K562 (cell line): ENCODE measurements around the gene DPF1. TPM values are rescaled to one million over a fixed set of nuclear protein-coding genes. Genes with fewer than 3 reads are reported as not detected.

ENCODE experiments used
- ATAC-seq: fragments of 200-7000 bp; cut with Tn5 transposase; 3 replicates; pipeline ENCODE4 v1.9.1; 2020; ENCODE audit warnings: moderate library complexity
- BruUV-seq: library from RNA; stranded (reverse); fragments of 400-500 nt; replicated peaks from 2 replicates; lab custom pipeline; 2021; lab: Mats Ljungman, UMichigan
- CTCF ChIA-PET: fragments of 300-600 bp; formaldehyde crosslinking; extraction: SDS; loops from one replicate; lab custom pipeline; 2021; ENCODE audit warnings: low intra/inter-chr PET ratio; lab: Yijun Ruan, JAX
- POLR2A ChIA-PET: fragments of 300-600, 350-650 bp; sonication (Branson Sonifier 250); formaldehyde crosslinking; extraction: SDS; loops from one replicate; lab custom pipeline; 2021; ENCODE audit warnings: antibody characterized with exemption, inconsistent platforms; lab: Yijun Ruan, JAX
- DNase-seq, 4 experiments: peaks; one replicate each; pipeline versions ENCODE4 v3.0.0 to v3.0.0-alpha.2; 2011 to 2018; ENCODE audit warnings: low spot score in 3 of 4, mixed read lengths in 3 of 4; ENCODE audit errors: extremely low read depth in 1 of 4
- FAIRE-seq: peaks from 2 replicates; lab custom pipeline; 2011; peaks lifted over from hg19 to GRCh38; lab: Jason Lieb, UNC
- H2AFZ ChIP-seq: 2 replicates; pipeline ENCODE4 v1.6.0; 2011; ENCODE audit warnings: low read depth, low read length, control low read depth, inconsistent platforms
- H3K27ac ChIP-seq: fragments of 200-600 bp; 3 replicates; pipeline ENCODE4 v1.8.0; 2011; ENCODE audit warnings: low read depth, mild to moderate bottlenecking, control low read depth, inconsistent platforms, low read length, moderate library complexity, mixed read lengths; ENCODE audit errors: extremely low read depth
- H3K27me3 ChIP-seq, 2 experiments: fragments of 300-600 bp in 1 of 2; 2 replicates in 1 of 2; 3 replicates in 1 of 2; pipeline versions ENCODE4 v1.6.0 to v1.8.0; 2011; ENCODE audit warnings: inconsistent platforms in 2 of 2, low read length in 2 of 2, mild to moderate bottlenecking in 1 of 2, mixed read lengths in 1 of 2, moderate library complexity in 1 of 2; ENCODE audit not compliant: control insufficient read depth in 2 of 2, insufficient read depth in 2 of 2
- H3K36me3 ChIP-seq: fragments of 300-600 bp; 3 replicates; pipeline ENCODE4 v1.8.0; 2011; ENCODE audit warnings: mild to moderate bottlenecking, low read length, inconsistent platforms; ENCODE audit not compliant: control insufficient read depth, insufficient read depth
- H3K4me1 ChIP-seq, 2 experiments: fragments of 200-600 bp in 1 of 2; replicated peaks in 1 of 2; 2 replicates in 1 of 2; 3 replicates in 1 of 2; pipeline versions ENCODE4 v1.5.1 to v1.8.0; 2011; ENCODE audit warnings: inconsistent platforms in 2 of 2, low read length in 2 of 2, mild to moderate bottlenecking in 1 of 2, mixed read lengths in 1 of 2, moderate library complexity in 1 of 2; ENCODE audit not compliant: control insufficient read depth in 2 of 2, insufficient read depth in 2 of 2
- H3K4me2 ChIP-seq: 2 replicates; pipeline ENCODE4 v1.6.1; 2011; ENCODE audit warnings: low read length, control low read depth, inconsistent platforms, mixed read lengths; ENCODE audit not compliant: insufficient read depth
- H3K4me3 ChIP-seq: fragments of 200-600 bp; sonication (generic), shearing (Covaris generic); 2 replicates; pipeline ENCODE4 v1.5.1; 2016; ENCODE audit warnings: control low read depth, inconsistent platforms
- H3K79me2 ChIP-seq: fragments of 200-600 bp; 3 replicates; pipeline ENCODE4 v1.8.0; 2011; ENCODE audit warnings: low read length, inconsistent platforms; ENCODE audit not compliant: control insufficient read depth, insufficient read depth
- H3K9ac ChIP-seq, 2 experiments: 2 replicates each; pipeline versions ENCODE4 v1.6.0 to v1.6.1; 2011; ENCODE audit warnings: low read depth in 2 of 2, low read length in 2 of 2, control low read depth in 1 of 2, inconsistent platforms in 1 of 2, mild to moderate bottlenecking in 1 of 2, mixed read lengths in 1 of 2; ENCODE audit not compliant: insufficient read depth in 1 of 2
- H3K9me1 ChIP-seq: one replicate; pipeline ENCODE4 v1.6.0; 2011; ENCODE audit warnings: inconsistent platforms, mild to moderate bottlenecking, low read length, moderate library complexity; ENCODE audit not compliant: control insufficient read depth, insufficient read depth
- H3K9me3 ChIP-seq: replicated peaks from 2 replicates; pipeline ENCODE4 v1.5.1; 2011; ENCODE audit warnings: low read depth, low read length, inconsistent platforms; ENCODE audit not compliant: control insufficient read depth, insufficient read depth
- H4K20me1 ChIP-seq: replicated peaks from 2 replicates; pipeline ENCODE4 v1.6.1; 2011; ENCODE audit warnings: low read length, inconsistent platforms, mixed read lengths; ENCODE audit not compliant: control insufficient read depth, insufficient read depth
- CTCFL ChIP-seq: IDR thresholded peaks from 2 replicates; pipeline ENCODE4 v1.6.1; 2011; ENCODE audit warnings: borderline replicate concordance, low read depth, mild to moderate bottlenecking, moderate library complexity, low read length; ENCODE audit not compliant: insufficient read depth, poor library complexity, severe bottlenecking
- HLTF ChIP-seq: fragments of 450-650 bp; IDR thresholded peaks from 2 replicates; pipeline ENCODE4 v1.6.1; 2016
- LEF1 ChIP-seq: fragments of 450-650 bp; IDR thresholded peaks from 2 replicates; pipeline ENCODE4 v1.6.1; 2016; ENCODE audit warnings: mild to moderate bottlenecking
- POU5F1 ChIP-seq: fragments of 150-350 bp; IDR thresholded peaks from 2 replicates; pipeline ENCODE4 v1.6.1; 2014; ENCODE audit warnings: borderline replicate concordance, low read length, low read depth, mild to moderate bottlenecking; ENCODE audit not compliant: partially characterized antibody
- SMARCA4 ChIP-seq: fragments of 450-650 bp; IDR thresholded peaks from 2 replicates; pipeline ENCODE4 v1.6.1; 2016
- ZBTB33 ChIP-seq: sonication (generic); formaldehyde crosslinking; IDR thresholded peaks from 2 replicates; pipeline ENCODE4 v1.8.1; 2023; ENCODE audit warnings: mild to moderate bottlenecking, missing genetic modification reagents
- ZMIZ1 ChIP-seq, 2 experiments: fragments of 150-350 bp in 1 of 2; IDR thresholded peaks; 2 replicates each; pipeline ENCODE4 v1.6.1; 2012 to 2016; ENCODE audit warnings: low read depth in 2 of 2, low read length in 2 of 2, mild to moderate bottlenecking in 1 of 2, moderate library complexity in 1 of 2
- ZNF197 ChIP-seq: fragments of 200-800 bp; sonication (Bioruptor generic); IDR thresholded peaks from 2 replicates; pipeline ENCODE4 v1.6.1; 2016; ENCODE audit warnings: low read depth, missing genetic modification characterization, missing compliant biosample characterization
- WGBS: fragments of 100-300 bp; shearing (Covaris generic); methylation state at CpG from one replicate; pipeline ENCODE4 v1.1.6; 2016; ENCODE audit warnings: low coverage, mixed read lengths; ENCODE audit not compliant: insufficient coverage; ENCODE audit errors: missing lambda C conversion rate; 5-methylcytosine and 5-hydroxymethylcytosine counted together
- in situ Hi-C: fragments of 300-500 bp; cut with MboI; formaldehyde crosslinking; loops from 4 replicates; pipeline ENCODE4 v1.15.0; 2018; ENCODE audit warnings: inconsistent platforms, mixed read lengths
- intact Hi-C: fragments of 100-400 bp; cut with micrococcal nuclease; formaldehyde crosslinking; loops from 2 replicates; pipeline ENCODE4 v1.14.2; 2022
- polyA plus RNA-seq, 8 experiments: library from polyadenylated mRNA; depleted of rRNA in 4 of 8; stranded (reverse) in 5 of 8; unstranded in 3 of 8; fragments of >200 nt; fragmentation: Nextera tagmentation in 2 of 8; fragmentation: Illumina TruSeq in 1 of 8; extraction: Ambion mirVana in 2 of 8; extraction: Trizol in 1 of 8; gene quantifications; 2 replicates each; pipeline versions ENCODE4 v1.2.1 to v1.2.3, GENCODE V29; 2011 to 2014; ENCODE audit warnings: inconsistent platforms in 1 of 8, missing spikeins in 1 of 8
- total RNA-seq, 7 experiments: library from RNA; depleted of rRNA in 6 of 7; stranded (reverse); fragments of >200 nt in 6 of 7; fragmentation: Illumina TruSeq in 2 of 7; extraction: Trizol in 2 of 7; gene quantifications; 2 replicates each; pipeline versions ENCODE4 v1.2.1 to v1.2.3, GENCODE V29; 2011 to 2021; ENCODE audit warnings: low replicate concordance in 1 of 7

DPF1 gene
- total and polyA plus RNA-seq, 9 of the 15 experiments (the other 6 are each of a cell fraction or from before 2014, with no cell fraction given), result 0.10 to 5.7 (median 3.1) TPM

- no peak overlapping the region for H2AFZ ChIP-seq
- peak overlapping the region in 1 of 2 experiments; percentile 8; a peak in 1 of 4 replicates for H3K9ac ChIP-seq
- H3K27me3 ChIP-seq, result peaks cover 7 to 19% of the 10 kb centered on the region in 2 experiments; a peak in 3 of 5 replicates
- POLR2A ChIA-PET, result interaction anchor here (0.5 to 0.6 kb wide), 3 partner anchors 17 to 559 kb away, joined by 3 read pairs; no protein-coding TSS in a partner anchor
- peaks cover 9 to 54% of the 10 kb centered on the region in 2 experiments; a peak in 4 of 5 replicates for H3K4me1 ChIP-seq
- DNase-seq (no peak), FAIRE-seq (no peak), ATAC-seq (no peak)
- in situ Hi-C loops (no loop called here), intact Hi-C loops (no loop called here)
- TF ChIP-seq LEF1 (no peak), ZMIZ1 (IDR thresholded peaks at IDR 0.05; ENCODE audit: low read depth in 2 of 2, low read length in 2 of 2) (no peak), HLTF (no peak), ZBTB33 (CRISPR knock-in tag) (peak; percentile 75), SMARCA4 (no peak), CTCFL (no peak), ZNF197 (CRISPR knock-in tag) (no peak), POU5F1 (no peak)
- no peaks in the 10 kb centered on the region for H4K20me1 ChIP-seq
- no peak overlapping the region for H3K27ac ChIP-seq
- BruUV-seq, result no TSS peak
- H3K36me3 ChIP-seq, result no peaks in the 10 kb centered on the region
- H3K4me2 ChIP-seq, result no peak overlapping the region
- H3K79me2 ChIP-seq, result no peaks in the 10 kb centered on the region
- H3K9me3 ChIP-seq, result no peaks in the 10 kb centered on the region
- H3K9me1 ChIP-seq, result no peaks in the 10 kb centered on the region
- WGBS, result 68% methylated on average over 22 of the region's 36 CpGs
- CTCF ChIA-PET, result no interaction called here
- H3K4me3 ChIP-seq, result no peak overlapping the region
Observed at GRCh38 chr19:38206006-38206745, 17.8 kb downstream of the DPF1 start.
